PFSK-1 (cell line): Measurements from ENCODE around the gene TPST1.

Source experiments
- FOXP2 ChIP-seq: optimal IDR thresholded peaks from 2 replicates; pipeline ENCODE3; 2011; ENCODE audit warnings: borderline replicate concordance, control low read depth, inconsistent platforms; ENCODE audit not compliant: insufficient read depth; ENCODE audit errors: extremely low read length, extremely low read depth
- POLR2AphosphoS5 ChIP-seq: IDR thresholded peaks from 2 replicates; pipeline ENCODE4 v1.6.1; 2012; ENCODE audit warnings: low read depth, mild to moderate bottlenecking, control low read depth, low read length, moderate library complexity
- REST ChIP-seq, 2 experiments: IDR thresholded peaks; 2 replicates each; pipeline versions ENCODE4 v1.6.1 to v1.8.0; 2011 to 2012; ENCODE audit warnings: low read depth in 2 of 2, low read length in 2 of 2, control low read depth in 1 of 2, inconsistent platforms in 1 of 2, mild to moderate bottlenecking in 1 of 2, moderate library complexity in 1 of 2; ENCODE audit not compliant: insufficient read depth in 1 of 2
- SIN3A ChIP-seq: IDR thresholded peaks from 2 replicates; pipeline ENCODE4 v1.6.1; 2012; ENCODE audit warnings: mild to moderate bottlenecking, low read length, moderate library complexity, borderline replicate concordance; ENCODE audit not compliant: insufficient read depth
- TAF1 ChIP-seq: IDR thresholded peaks from 2 replicates; pipeline ENCODE4 v1.6.1; 2012; ENCODE audit warnings: low read length, control low read depth, borderline replicate concordance; ENCODE audit not compliant: insufficient read depth

Gene TPST1

GRCh38 chr7:66185680-66186187, 19.4 kb upstream of the TPST1 start:
- TF ChIP-seq REST (IDR thresholded peaks at IDR 0.05; ENCODE audit: insufficient read depth in 1 of 2, low read depth in 2 of 2, low read length in 2 of 2): no peak
- TF ChIP-seq SIN3A: no peak
- TF ChIP-seq FOXP2: no peak
- no peak for TF ChIP-seq POLR2AphosphoS5
- TF ChIP-seq TAF1: no peak

DNA sequence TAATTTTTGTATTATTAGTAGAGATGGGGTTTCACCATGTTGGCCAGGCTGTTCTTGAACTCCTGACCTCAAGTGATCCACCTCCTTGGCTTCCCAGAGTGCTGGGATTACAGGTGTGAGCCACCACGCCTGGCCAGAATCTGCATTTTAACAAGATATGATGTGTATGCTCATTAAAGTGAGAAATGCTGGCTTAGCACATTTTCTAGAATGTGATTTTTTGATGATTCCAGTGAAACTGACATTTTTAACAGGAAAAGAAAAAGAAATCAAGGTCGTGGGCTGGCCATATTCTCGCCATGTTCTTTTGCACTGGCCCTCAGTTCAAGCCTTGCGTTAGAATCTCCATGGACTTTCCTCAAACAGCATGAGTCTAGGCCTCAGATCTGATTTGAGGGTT, 18.1 kb upstream of the TPST1 start:
- TF ChIP-seq TAF1 (no peak), POLR2AphosphoS5 (no peak), REST (IDR thresholded peaks at IDR 0.05; ENCODE audit: insufficient read depth in 1 of 2, low read depth in 2 of 2, low read length in 2 of 2) (no peak), FOXP2 (no peak), SIN3A (no peak)

- TF ChIP-seq POLR2AphosphoS5 (no peak), TAF1 (no peak), FOXP2 (no peak), REST (IDR thresholded peaks at IDR 0.05; ENCODE audit: insufficient read depth in 1 of 2, low read depth in 2 of 2, low read length in 2 of 2) (no peak), SIN3A (no peak)
These were observed 17.2 kb upstream of the TPST1 start for GRCh38 chr7:66187905-66188304.

DNA sequence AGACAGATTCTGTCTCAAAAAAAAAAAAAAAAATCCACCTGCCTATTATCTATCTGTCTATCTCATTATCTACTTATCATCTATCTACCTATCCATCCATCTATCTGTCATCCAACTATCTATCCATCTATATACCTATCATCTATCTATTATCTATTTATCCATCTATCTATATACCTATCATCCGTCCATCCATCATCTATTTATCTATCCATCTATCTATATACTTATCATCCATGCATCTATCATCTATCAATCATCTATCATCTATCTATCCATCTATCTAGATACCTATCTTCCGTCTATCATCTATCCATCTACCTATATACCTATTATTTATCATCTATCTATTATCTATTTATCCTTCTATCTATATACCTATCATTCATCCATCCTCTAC, 16.5 kb upstream of the TPST1 start:
- TF ChIP-seq FOXP2 (no peak), SIN3A (no peak), TAF1 (no peak), REST (IDR thresholded peaks at IDR 0.05; ENCODE audit: insufficient read depth in 1 of 2, low read depth in 2 of 2, low read length in 2 of 2) (no peak), POLR2AphosphoS5 (no peak)
